GM12872 (cell line): ENCODE measurements around the gene CMSS1.

Source experiments
- CTCF ChIP-seq: IDR thresholded peaks from 3 replicates; pipeline ENCODE4 v1.5.1; 2011; ENCODE audit warnings: low read depth, mild to moderate bottlenecking, low read length, moderate library complexity; ENCODE audit not compliant: insufficient read depth

Gene CMSS1

GRCh38 chr3:99877031-99877579 is 59.4 kb downstream of the CMSS1 start:
- TF ChIP-seq CTCF, result no peak

- no peak for TF ChIP-seq CTCF
Observed at GRCh38 chr3:99878005-99878404, 60.3 kb downstream of the CMSS1 start.

- TF ChIP-seq CTCF, result no peak
Observed at GRCh38 chr3:99879275-99879674, 61.6 kb downstream of the CMSS1 start.

DNA sequence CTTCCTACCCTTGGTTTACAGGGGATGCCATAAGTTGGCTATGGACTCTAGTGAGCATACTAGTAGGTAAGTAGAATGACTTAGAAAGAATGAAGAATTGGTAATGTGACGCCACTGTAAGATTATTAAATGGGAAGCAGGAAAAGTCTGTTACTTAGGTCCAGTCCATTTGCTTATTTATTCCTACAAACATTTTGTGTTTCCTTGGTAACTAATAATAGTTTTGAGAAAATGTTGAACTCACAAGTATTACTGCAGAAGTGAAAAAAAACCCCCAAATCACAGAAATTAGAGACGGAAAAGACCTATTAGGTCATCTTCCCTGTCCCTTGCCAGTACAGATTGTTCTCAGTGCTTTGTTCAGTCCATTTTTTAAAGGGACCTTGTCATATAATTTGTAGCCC is 63.5 kb downstream of the CMSS1 start:
- TF ChIP-seq CTCF, result no peak

DNA sequence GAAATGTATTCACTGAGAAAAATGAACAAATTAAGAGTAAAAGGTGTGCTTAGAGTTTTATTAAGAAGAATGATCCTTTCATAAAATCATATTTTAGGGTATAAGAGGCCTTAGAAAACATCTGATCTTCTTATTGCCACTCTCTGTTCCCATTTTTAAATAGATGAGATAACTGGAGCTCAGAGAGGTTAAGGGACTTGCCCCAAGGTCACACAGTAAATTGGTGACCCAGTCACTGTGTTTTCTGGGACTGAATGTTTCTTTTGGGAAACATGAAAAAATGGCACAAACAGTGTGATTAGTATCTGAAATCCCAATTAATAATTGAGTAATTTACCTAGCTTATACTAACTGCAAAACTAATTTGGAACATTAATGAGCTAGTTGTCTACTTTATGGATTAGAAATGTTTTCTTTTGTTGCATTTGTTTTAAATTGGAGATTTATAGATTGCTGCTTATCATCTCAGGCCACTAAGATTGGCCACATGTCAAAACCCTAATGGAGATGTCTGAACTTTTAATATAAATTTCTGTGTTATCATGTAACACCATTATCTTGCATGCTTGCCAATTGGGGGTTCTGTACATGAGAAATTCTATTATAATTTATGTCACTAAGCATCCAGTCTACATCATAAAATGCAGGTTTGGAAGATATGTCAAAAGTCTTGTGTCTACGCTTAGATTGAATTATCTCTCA is 64.9 kb downstream of the CMSS1 start:
- TF ChIP-seq CTCF, result no peak

- TF ChIP-seq CTCF, result no peak
Observed at GRCh38 chr3:99883138-99883461, 65.4 kb downstream of the CMSS1 start.

DNA sequence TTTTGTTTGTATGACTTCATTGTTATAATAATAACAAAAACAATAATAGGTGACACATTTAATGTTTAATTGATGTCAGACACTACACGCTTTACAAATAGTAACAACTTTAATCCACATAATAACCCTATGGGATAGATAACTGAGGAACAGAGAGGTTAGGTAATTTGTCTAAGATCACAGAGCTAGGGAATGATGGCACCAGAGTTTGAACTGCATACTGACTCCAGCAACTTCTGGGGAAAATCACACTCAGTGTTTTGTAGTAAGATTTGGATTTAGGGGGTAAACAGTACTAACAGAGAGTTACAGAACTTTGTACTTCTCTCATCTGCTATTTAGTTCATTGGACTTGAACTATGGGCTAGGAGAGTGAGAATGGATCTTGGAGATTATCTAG is 66.0 kb downstream of the CMSS1 start:
- TF ChIP-seq CTCF, result no peak
